Activated CD4-positive, alpha-beta T cell treated with anti-CD3 and anti-CD28 coated beads, Interleukin-2, amount 10 ng/mL, durations not matched to agents 7 days and 5 days (primary cell): ENCODE data around the gene CLEC2D. TPM values are rescaled to one million over a fixed set of nuclear protein-coding genes. Genes with fewer than 3 reads are reported as not detected.
"Not testable (repeated sequence)": the region's sequence is repeated elsewhere in the genome, so short reads cannot be mapped to it uniquely, and the experiment has no call there.

Experiments
- CTCF ChIA-PET: fragments of 350-600 bp; sonication (Branson Sonifier 250); formaldehyde crosslinking; loops from one replicate; lab custom pipeline; 2021; ENCODE audit warnings: antibody characterized with exemption; lab: Charles Lee
- POLR2A ChIA-PET: fragments of 350-600 bp; sonication (Branson Sonifier 250); formaldehyde crosslinking; loops from one replicate; lab custom pipeline; 2021; ENCODE audit warnings: antibody characterized with exemption; lab: Charles Lee
- DNase-seq: peaks from one replicate; pipeline ENCODE4 v3.0.0-alpha.2; 2020
- H3K27ac Mint-ChIP-seq: one replicate; pipeline ENCODE4 v1.8.0; 2021; ENCODE audit warnings: mild to moderate bottlenecking, moderate library complexity, mixed read lengths
- H3K27me3 Mint-ChIP-seq: one replicate; pipeline ENCODE4 v1.8.0; 2021; ENCODE audit warnings: mixed read lengths
- H3K36me3 Mint-ChIP-seq: one replicate; pipeline ENCODE4 v1.8.0; 2021; ENCODE audit warnings: low read depth, mixed read lengths
- H3K4me1 Mint-ChIP-seq: one replicate; pipeline ENCODE4 v1.8.0; 2021; ENCODE audit warnings: mixed read lengths
- H3K4me3 Mint-ChIP-seq: one replicate; pipeline ENCODE4 v1.8.0; 2021; ENCODE audit warnings: mild to moderate bottlenecking, moderate library complexity, mixed read lengths
- H3K9me3 Mint-ChIP-seq: one replicate; pipeline ENCODE4 v1.8.0; 2021; ENCODE audit warnings: mixed read lengths
- total RNA-seq, 2 experiments: library from RNA; stranded (reverse); gene quantifications; one replicate each; pipeline ENCODE4 v1.2.3, GENCODE V29; 2021

CLEC2D gene
- total RNA-seq, 2 experiments from 2014 or later, result 296 to 299 TPM

DNA sequence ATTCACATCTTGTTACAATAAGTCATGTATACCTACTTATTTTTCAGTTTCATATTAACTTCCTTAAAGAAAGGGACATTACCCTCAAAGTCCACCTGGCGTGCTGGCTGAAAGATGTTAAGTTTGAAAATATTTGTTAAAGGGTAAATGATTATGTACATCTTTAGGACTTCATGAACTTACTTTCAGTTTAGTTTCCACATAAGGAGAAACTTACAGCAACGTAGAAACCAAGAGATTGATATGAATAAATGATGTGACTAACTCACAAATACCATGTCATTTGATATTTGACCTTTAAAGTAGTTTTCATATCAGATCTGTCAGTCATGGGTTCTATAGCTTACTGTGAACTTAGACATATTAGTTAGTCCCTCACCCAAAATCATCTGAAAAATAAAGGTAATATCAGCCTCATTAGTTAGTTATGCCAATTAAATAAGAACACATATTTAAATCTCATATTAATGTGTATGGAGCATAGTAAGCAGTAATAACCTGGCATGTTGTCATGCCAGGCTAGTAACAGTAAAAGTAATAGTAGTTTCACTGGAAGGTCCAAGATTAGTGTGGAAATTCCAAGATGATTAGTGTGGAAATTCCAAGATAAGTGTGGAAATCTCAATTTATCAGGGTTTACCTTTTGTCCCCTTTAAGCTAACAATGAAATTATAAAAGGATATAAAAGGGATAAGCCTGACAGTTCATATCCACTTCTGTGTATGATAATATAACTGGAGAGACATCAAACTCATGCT lies 1.9 kb upstream of the CLEC2D start:
- CTCF ChIA-PET, result interaction anchor here (0.6 to 2.7 kb wide), 4 partner anchors 10 to 39 kb away, joined by 4 to 18 read pairs (median 6); no protein-coding TSS in a partner anchor

DNA sequence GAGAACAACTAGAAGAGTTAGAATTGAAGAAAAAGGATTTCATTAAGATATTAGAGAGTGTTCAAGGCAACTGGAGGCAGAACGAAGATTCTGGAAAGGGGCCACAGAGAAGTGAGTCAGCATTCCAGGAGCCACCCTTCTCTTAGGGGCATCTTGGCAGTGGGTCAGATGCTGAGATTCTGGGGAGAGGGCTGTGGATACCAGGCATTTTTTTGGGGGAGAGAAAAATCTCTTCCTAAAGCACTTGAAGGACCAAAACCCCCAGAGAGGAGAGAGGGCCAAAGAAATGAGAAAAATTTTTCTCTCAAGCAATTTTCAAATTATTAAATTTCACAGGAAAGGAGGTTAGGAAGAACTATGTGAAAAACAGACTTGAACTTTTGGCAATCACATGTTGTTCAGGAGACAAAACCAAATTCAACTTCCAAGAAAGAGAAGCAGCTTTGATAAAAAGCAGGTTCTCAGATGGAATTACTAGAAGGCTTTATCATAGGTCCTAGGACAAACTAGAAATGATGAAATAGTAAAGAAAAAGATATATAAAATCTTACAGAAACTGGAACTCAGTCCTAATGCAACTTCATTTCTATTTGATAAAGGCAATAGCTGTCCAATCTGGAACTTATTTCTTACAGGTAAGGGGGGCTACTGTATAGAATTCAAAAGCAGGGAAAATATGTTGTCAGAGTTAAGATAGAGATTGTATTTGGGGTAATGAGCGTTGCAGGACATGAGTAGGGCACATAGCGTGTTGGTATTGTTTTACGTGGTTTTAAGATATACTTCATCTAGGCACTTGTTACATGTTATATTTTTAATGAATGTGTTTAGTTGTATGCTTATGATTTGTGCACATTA lies 1.1 kb upstream of the CLEC2D start:
- no peak for DNase-seq
- Mint-ChIP-seq H3K27me3 (no peaks in the 10 kb centered on the region), H3K4me1 (peaks cover 61% of the 10 kb centered on the region), H3K36me3 (peaks cover 76% of the 10 kb centered on the region), H3K4me3 (peak overlapping the region; percentile 84), H3K9me3 (peaks cover 6% of the 10 kb centered on the region), H3K27ac (peak overlapping the region; percentile 98)
- CTCF ChIA-PET, result interaction anchor here (1.1 to 2.7 kb wide), 5 partner anchors 8 to 38 kb away, joined by 3 to 8 read pairs (median 4); no protein-coding TSS in a partner anchor
- POLR2A ChIA-PET, result interaction anchor here (1.3 to 5.9 kb wide), 6 partner anchors 14 to 200 kb away, joined by 4 to 59 read pairs (median 8); partner anchors contain the start of gene CLEC2B

More for the DNA sequence above, 1.9 kb upstream of the CLEC2D start:
- H3K27me3 Mint-ChIP-seq, result no peaks in the 10 kb centered on the region
- H3K9me3 Mint-ChIP-seq, result peaks cover 6% of the 10 kb centered on the region
- POLR2A ChIA-PET, result interaction anchor here (1.0 to 5.9 kb wide), 4 partner anchors 11 to 91 kb away, joined by 3 to 59 read pairs (median 6); no protein-coding TSS in a partner anchor
- peak overlapping the region; percentile 98 for H3K27ac Mint-ChIP-seq
- peak overlapping the region; percentile 84 for H3K4me3 Mint-ChIP-seq
- H3K36me3 Mint-ChIP-seq, result peaks cover 74% of the 10 kb centered on the region
- no peak for DNase-seq
- peaks cover 64% of the 10 kb centered on the region for H3K4me1 Mint-ChIP-seq

DNA sequence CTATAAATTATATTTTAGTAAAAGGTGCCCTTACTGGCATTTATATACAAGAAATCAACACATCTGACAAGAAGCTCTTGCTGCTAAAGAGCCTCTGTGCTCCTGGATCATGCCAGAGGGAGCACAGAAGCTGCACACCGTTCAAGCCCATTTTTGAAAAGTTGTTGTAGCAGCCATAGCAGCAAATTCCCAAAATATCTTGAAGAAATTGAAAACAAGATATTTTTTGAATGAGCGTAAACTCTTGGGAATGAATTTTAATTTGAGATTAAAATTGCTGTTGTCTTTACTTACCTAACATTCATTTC lies 540 bp upstream of the CLEC2D start:
- no peak for DNase-seq
- H3K4me3 Mint-ChIP-seq, result peak overlapping the region; percentile 84
- peaks cover 3% of the 10 kb centered on the region for H3K9me3 Mint-ChIP-seq
- peaks cover 59% of the 10 kb centered on the region for H3K4me1 Mint-ChIP-seq
- H3K36me3 Mint-ChIP-seq, result peaks cover 79% of the 10 kb centered on the region
- ChIA-PET POLR2A (interaction anchor here (0.6 to 5.9 kb wide), 11 partner anchors 14 to 318 kb away, joined by 3 to 59 read pairs (median 8); partner anchors contain the start of genes CD69 and CLEC2B), CTCF (interaction anchor here (0.8 to 2.7 kb wide), 8 partner anchors 8 to 338 kb away, joined by 3 to 8 read pairs (median 4); no protein-coding TSS in a partner anchor)
- H3K27me3 Mint-ChIP-seq, result no peaks in the 10 kb centered on the region
- H3K27ac Mint-ChIP-seq, result peak overlapping the region; percentile 98

DNA sequence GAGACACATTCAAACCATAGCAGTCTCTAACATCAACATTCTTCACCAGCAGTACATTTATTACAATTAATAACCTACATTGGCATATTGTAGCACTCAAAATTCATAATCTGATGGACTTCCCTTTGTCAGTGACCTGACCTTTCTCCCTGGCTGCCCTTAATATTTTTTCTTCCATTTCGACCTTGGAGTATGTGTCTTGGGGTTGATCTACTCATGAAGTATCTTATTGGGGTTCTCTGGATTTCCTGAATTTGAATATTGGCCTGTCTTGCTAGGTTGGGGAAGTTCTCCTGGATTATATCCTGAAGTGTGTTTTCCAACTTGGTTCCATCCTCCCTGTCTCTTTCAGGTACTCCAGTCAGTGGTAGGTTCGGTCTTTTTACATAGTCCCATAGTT lies 2.8 kb downstream of the CLEC2D start:
- not testable (repeated sequence) for H3K27me3 Mint-ChIP-seq
- H3K36me3 Mint-ChIP-seq, result peaks cover 80% of the 10 kb centered on the region
- H3K4me1 Mint-ChIP-seq, result peaks cover 57% of the 10 kb centered on the region

DNA sequence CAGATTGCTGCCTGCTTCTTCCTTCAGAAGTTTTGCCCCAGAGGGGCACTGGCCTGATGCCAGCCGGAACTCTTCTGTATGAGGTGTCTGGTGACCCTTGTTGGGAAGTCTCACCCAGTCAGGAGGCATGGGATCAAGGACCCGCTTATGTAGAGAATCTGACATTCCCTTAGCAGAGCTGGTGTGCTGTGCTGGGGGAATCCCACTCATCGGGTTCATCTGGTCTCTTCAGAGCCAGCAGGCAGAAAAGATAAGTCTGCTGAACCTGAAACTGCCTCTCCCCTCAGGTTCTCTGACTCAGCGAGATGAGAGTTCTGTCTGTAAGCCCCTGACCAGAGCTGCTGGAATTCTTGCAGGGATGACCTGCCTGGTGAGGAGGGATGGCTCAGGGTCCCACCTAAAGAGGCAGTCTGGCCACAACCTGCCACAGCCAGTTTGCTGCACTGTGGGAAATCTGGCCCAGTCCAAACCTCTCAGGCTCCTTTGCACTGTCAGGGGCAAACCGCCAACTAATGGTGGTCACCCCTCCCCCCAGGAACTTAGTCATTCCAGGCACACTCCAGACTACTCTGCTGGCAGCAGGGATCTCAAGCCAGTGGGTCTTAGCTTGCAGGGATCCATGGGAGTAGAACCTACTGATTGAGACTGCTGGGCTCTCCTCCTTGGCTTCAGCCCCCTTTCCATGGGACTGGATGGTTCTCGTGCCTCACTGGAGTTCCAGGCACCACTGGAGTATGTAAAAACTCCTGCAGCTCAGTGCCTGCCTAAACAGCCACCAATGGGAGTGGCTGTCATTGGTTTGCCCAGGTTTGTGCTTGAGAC lies 4.1 kb downstream of the CLEC2D start:
- POLR2A ChIA-PET, result interaction anchor here (0.7 to 2.5 kb wide), 6 partner anchors 19 to 193 kb away, joined by 3 to 21 read pairs (median 6); partner anchors contain the start of gene CD69
- Mint-ChIP-seq H3K4me3 (peak overlapping the region; percentile 84), H3K36me3 (peaks cover 84% of the 10 kb centered on the region), H3K27ac (peak overlapping the region; percentile 98), H3K27me3 (no peaks in the 10 kb centered on the region), H3K9me3 (peaks cover 7% of the 10 kb centered on the region), H3K4me1 (peaks cover 56% of the 10 kb centered on the region)
- peak; percentile 58 for DNase-seq
- CTCF ChIA-PET, result interaction anchor here (0.7 to 2.1 kb wide), 12 partner anchors 11 to 77 kb away, joined by 3 to 6 read pairs (median 3); no protein-coding TSS in a partner anchor

More for the DNA sequence above, 2.8 kb downstream of the CLEC2D start:
- ChIA-PET POLR2A (interaction anchor here (0.5 to 2.5 kb wide), 4 partner anchors 24 to 89 kb away, joined by 3 to 21 read pairs (median 8); partner anchors contain the start of gene CD69), CTCF (interaction anchor here (0.8 to 1.1 kb wide), 3 partner anchors 11 to 25 kb away, joined by 3 read pairs; no protein-coding TSS in a partner anchor)
- DNase-seq, H3K9me3 Mint-ChIP-seq: not testable (repeated sequence)
- peak overlapping the region; percentile 98 for H3K27ac Mint-ChIP-seq
- H3K4me3 Mint-ChIP-seq, result peak overlapping the region; percentile 84

DNA sequence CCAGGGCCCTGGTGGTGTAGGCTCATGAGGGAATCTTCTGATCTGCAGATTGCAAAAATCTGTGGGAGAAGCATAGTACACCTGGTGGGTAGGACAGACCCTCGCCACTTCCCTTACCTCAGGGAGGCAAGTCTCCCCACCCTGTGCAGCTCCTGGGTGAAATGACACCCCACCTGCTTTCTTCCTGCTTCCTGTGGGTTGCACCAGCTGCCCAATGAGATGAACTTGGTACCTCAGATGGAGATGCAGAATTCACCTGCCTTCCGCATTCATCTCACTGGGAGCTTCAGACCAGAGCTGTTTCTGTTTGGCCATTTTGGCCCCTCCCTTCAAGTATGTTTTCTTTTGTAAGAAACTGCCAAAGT lies 4.7 kb downstream of the CLEC2D start:
- peak overlapping the region; percentile 84 for H3K4me3 Mint-ChIP-seq
- H3K27ac Mint-ChIP-seq, result peak overlapping the region; percentile 98
- H3K9me3 Mint-ChIP-seq, result peaks cover 7% of the 10 kb centered on the region
- peak; percentile 78 for DNase-seq
- peaks cover 56% of the 10 kb centered on the region for H3K4me1 Mint-ChIP-seq
- H3K27me3 Mint-ChIP-seq, result no peaks in the 10 kb centered on the region
- ChIA-PET POLR2A (interaction anchor here (0.7 to 2.5 kb wide), 5 partner anchors 19 to 192 kb away, joined by 3 to 21 read pairs (median 4); partner anchors contain the start of gene CD69), CTCF (interaction anchor here (0.7 to 2.1 kb wide), 9 partner anchors 10 to 76 kb away, joined by 3 to 6 read pairs (median 4); no protein-coding TSS in a partner anchor)
- peaks cover 87% of the 10 kb centered on the region for H3K36me3 Mint-ChIP-seq

DNA sequence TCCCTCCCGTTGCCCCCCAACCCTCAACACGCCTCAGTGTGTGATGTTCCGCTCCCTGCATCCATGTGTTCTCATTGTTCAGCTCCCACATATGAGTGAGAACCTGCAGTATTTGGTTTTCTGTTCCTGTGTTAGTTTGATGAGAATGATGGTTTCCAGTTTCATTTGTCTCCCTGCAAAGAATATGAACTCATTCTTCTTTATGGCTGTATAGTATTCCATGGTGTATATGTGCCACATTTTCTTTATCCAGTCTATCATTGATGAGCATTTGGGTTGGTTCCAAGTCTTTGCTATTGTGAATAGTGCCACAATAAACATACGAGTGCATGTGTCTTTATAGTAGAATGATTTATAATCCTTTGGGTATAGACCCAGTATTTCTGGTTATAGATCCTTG lies 13.0 kb downstream of the CLEC2D start:
- ChIA-PET CTCF (interaction anchor here (0.9 to 1.8 kb wide), 5 partner anchors 20 to 35 kb away, joined by 3 to 6 read pairs (median 4); no protein-coding TSS in a partner anchor), POLR2A (interaction anchor here (0.6 kb wide), 1 partner anchor 116 kb away, joined by 3 read pairs; no protein-coding TSS in a partner anchor)
- not testable (repeated sequence) for DNase-seq, H3K27ac Mint-ChIP-seq, H3K27me3 Mint-ChIP-seq, H3K4me3 Mint-ChIP-seq
- H3K4me1 Mint-ChIP-seq, result peaks cover 82% of the 10 kb centered on the region
- H3K9me3 Mint-ChIP-seq, result peaks cover 45% of the 10 kb centered on the region
- peaks cover 91% of the 10 kb centered on the region for H3K36me3 Mint-ChIP-seq

DNA sequence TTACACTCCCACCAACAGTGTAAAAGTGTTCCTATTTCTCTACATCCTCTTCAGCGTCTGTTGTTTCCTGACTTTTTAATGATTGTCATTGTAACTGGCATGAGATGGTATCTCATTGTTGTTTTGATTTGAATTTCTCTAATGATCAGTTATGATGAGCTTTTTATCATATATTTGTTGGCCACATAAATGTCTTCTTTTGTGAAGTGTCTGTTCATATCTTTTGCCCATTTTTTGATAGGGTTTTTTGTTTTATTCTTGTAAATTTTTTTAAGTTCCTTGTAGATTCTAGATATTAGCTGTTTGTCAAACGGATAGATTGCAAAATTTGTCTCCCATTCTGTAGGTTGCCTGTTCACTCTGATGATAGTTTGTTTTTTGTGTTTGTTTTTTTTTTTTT lies 13.4 kb downstream of the CLEC2D start:
- not testable (repeated sequence) for DNase-seq, H3K27me3 Mint-ChIP-seq
- Mint-ChIP-seq H3K4me1 (peaks cover 81% of the 10 kb centered on the region), H3K4me3 (peak overlapping the region; percentile 3), H3K36me3 (peaks cover 90% of the 10 kb centered on the region), H3K9me3 (peaks cover 45% of the 10 kb centered on the region), H3K27ac (peak overlapping the region; percentile 31)
- ChIA-PET CTCF (interaction anchor here (1.1 to 1.8 kb wide), 4 partner anchors 19 to 25 kb away, joined by 3 to 6 read pairs (median 4); no protein-coding TSS in a partner anchor), POLR2A (interaction anchor here (0.6 to 1.1 kb wide), 3 partner anchors 35 to 731 kb away, joined by 3 to 6 read pairs (median 6); no protein-coding TSS in a partner anchor)

DNA sequence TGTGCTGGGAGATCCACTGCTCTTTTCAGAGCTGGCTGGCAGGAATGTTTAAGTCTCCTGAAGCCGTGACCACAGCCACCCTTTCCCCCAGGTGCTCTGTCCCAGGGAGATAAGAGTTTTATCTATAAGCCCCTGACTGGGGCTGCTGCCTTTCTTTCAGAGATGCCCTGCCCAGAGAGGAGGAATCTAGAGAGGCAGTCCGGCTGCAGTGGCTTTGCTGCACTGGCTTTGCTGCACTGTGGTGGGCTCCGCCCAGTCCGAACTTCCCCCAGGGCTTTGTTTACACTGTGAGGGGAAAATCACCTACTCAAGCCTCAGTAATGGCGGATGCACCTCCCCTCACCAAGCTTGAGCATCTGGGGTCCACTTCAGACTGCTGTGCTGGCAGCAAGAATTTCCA lies 15.9 kb downstream of the CLEC2D start:
- H3K36me3 Mint-ChIP-seq, result peaks cover 91% of the 10 kb centered on the region
- POLR2A ChIA-PET, H3K27ac Mint-ChIP-seq, H3K4me3 Mint-ChIP-seq, H3K27me3 Mint-ChIP-seq, DNase-seq: not testable (repeated sequence)
- peaks cover 44% of the 10 kb centered on the region for H3K9me3 Mint-ChIP-seq
- peaks cover 77% of the 10 kb centered on the region for H3K4me1 Mint-ChIP-seq
- CTCF ChIA-PET, result interaction anchor here (0.6 to 1.3 kb wide), 2 partner anchors 23 to 58 kb away, joined by 3 read pairs; no protein-coding TSS in a partner anchor

DNA sequence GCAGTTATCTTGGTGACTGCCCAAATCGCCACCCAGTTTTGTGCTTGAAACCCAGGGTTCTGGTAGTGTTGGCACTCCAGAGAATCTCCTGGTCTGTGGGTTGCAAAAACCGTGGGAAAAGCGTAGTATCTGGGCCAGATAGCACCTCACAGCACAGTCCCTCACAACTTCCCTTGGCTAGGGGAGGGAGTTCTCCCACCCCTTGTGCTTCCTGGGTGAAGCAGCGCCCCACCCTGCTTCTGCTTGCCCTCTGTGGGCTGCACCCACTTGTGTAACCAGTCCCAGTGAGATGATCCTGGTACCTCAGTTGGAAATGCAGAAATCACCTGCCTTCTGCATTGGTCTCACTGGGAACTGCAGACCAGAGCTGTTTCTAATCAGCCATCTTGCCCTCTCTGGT lies 16.4 kb downstream of the CLEC2D start:
- Mint-ChIP-seq H3K9me3 (peaks cover 39% of the 10 kb centered on the region), H3K36me3 (peaks cover 91% of the 10 kb centered on the region), H3K27ac (peak overlapping the region; percentile 61), H3K4me1 (peaks cover 74% of the 10 kb centered on the region), H3K27me3 (no peaks in the 10 kb centered on the region), H3K4me3 (no peak overlapping the region)
- no peak for DNase-seq
- POLR2A ChIA-PET, result no interaction called here
- CTCF ChIA-PET, result interaction anchor here (1.0 to 1.3 kb wide), 2 partner anchors 37 to 43 kb away, joined by 3 read pairs; no protein-coding TSS in a partner anchor

DNA sequence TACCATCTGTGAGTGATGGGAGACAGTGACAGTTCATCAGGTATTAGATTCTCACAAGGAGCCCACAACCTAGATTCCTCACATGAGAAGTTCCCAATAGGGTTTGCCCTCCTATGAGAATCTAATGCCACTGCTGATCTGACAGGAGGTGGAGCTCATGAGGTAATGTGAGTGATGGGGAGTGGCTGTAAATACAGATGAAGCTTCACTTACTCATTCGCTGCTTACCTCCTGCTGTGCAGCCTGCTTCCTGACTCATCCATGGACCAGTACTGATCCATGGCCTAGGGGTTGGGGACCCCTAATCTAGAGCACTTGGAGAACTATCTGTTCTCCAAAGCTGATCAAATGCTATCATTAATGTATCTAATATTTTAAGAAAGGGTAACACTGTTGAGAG lies 17.7 kb downstream of the CLEC2D start:
- POLR2A ChIA-PET, result no interaction called here
- Mint-ChIP-seq H3K27ac (peak overlapping the region; percentile 71), H3K36me3 (peaks cover 92% of the 10 kb centered on the region), H3K4me3 (no peak overlapping the region), H3K4me1 (peaks cover 76% of the 10 kb centered on the region), H3K27me3 (no peaks in the 10 kb centered on the region), H3K9me3 (peaks cover 36% of the 10 kb centered on the region)
- CTCF ChIA-PET, result interaction anchor here (0.6 to 3.0 kb wide), 8 partner anchors 10 to 39 kb away, joined by 3 to 15 read pairs (median 3); no protein-coding TSS in a partner anchor
- DNase-seq, result no peak
